Nephron (organoid): ENCODE data around the gene PPP2R2B.

Experiments
- H3K27ac Mint-ChIP-seq, 3 experiments: 2 replicates each; pipeline ENCODE4 v1.8.0; 2020; ENCODE audit warnings: mixed read lengths in 3 of 3, mild to moderate bottlenecking in 2 of 3, moderate library complexity in 1 of 3
- H3K27me3 Mint-ChIP-seq: 2 replicates; pipeline ENCODE4 v1.8.0; 2021; ENCODE audit warnings: low read depth, mild to moderate bottlenecking, moderate library complexity, mixed read lengths
- H3K36me3 Mint-ChIP-seq: 2 replicates; pipeline ENCODE4 v1.8.0; 2020; ENCODE audit warnings: low read depth, mixed read lengths
- H3K4me1 Mint-ChIP-seq: 2 replicates; pipeline ENCODE4 v1.8.0; 2020; ENCODE audit warnings: mixed read lengths
- H3K4me3 Mint-ChIP-seq, 3 experiments: 2 replicates each; pipeline ENCODE4 v1.8.0; 2020; ENCODE audit warnings: mild to moderate bottlenecking in 3 of 3, mixed read lengths in 3 of 3, moderate library complexity in 2 of 3
- H3K9me3 Mint-ChIP-seq: 2 replicates; pipeline ENCODE4 v1.8.0; 2020; ENCODE audit warnings: mixed read lengths
- CTCF ChIP-seq, 3 experiments: fragments of 200-600 bp; sonication (generic); IDR thresholded peaks; one replicate each; pipeline ENCODE4 v1.5.0; 2021; ENCODE audit warnings: antibody characterized with exemption in 3 of 3; ENCODE audit not compliant: unreplicated experiment in 3 of 3

Gene PPP2R2B

GRCh38 chr5:146704949-146705665 lies 173.4 kb downstream of the PPP2R2B start:
- no peak overlapping the region for H3K4me3 Mint-ChIP-seq

DNA sequence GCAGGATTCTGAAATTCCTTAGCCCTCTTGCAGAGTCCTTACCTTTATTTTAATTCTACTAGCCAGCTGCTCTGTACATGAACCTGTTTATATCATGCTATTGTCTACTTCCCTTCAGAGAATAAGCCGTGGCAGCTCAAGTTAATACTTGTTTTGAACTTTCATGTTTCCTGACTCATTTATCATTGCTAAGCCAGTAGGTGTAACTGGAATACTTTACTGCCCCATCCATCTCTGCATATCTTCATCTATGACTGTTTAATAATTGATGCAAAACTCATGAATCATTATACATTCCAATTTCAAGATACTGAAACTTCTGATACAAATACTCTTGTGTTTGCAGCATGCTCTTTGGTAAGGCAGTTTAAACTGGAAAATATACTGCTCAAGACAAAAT lies 174.7 kb downstream of the PPP2R2B start:
- Mint-ChIP-seq H3K9me3 (no peaks in the 10 kb centered on the region), H3K27ac (no peak overlapping the region), H3K36me3 (no peaks in the 10 kb centered on the region), H3K27me3 (no peaks in the 10 kb centered on the region), H3K4me3 (no peak overlapping the region), H3K4me1 (no peaks in the 10 kb centered on the region)
- no peak for TF ChIP-seq CTCF (IDR thresholded peaks at IDR 0.05; ENCODE audit: unreplicated experiment in 3 of 3)

More at GRCh38 chr5:146704949-146705665, 173.4 kb downstream of the PPP2R2B start:
- TF ChIP-seq CTCF (IDR thresholded peaks at IDR 0.05; ENCODE audit: unreplicated experiment in 3 of 3): no peak
- Mint-ChIP-seq H3K27ac (no peak overlapping the region), H3K4me1 (no peaks in the 10 kb centered on the region), H3K9me3 (no peaks in the 10 kb centered on the region), H3K27me3 (no peaks in the 10 kb centered on the region), H3K36me3 (no peaks in the 10 kb centered on the region)

- TF ChIP-seq CTCF (IDR thresholded peaks at IDR 0.05; ENCODE audit: unreplicated experiment in 3 of 3): no peak
- no peaks in the 10 kb centered on the region for H3K9me3 Mint-ChIP-seq
- H3K4me3 Mint-ChIP-seq: no peak overlapping the region
- H3K27ac Mint-ChIP-seq: no peak overlapping the region
- no peaks in the 10 kb centered on the region for H3K36me3 Mint-ChIP-seq
- no peaks in the 10 kb centered on the region for H3K27me3 Mint-ChIP-seq
- no peaks in the 10 kb centered on the region for H3K4me1 Mint-ChIP-seq
Measured at GRCh38 chr5:146703499-146703898, 175.1 kb downstream of the PPP2R2B start.

GRCh38 chr5:146699664-146700418 lies 178.7 kb downstream of the PPP2R2B start:
- H3K36me3 Mint-ChIP-seq: no peaks in the 10 kb centered on the region
- H3K4me3 Mint-ChIP-seq: no peak overlapping the region
- no peak for TF ChIP-seq CTCF (IDR thresholded peaks at IDR 0.05; ENCODE audit: unreplicated experiment in 3 of 3)
- no peaks in the 10 kb centered on the region for H3K27me3 Mint-ChIP-seq
- H3K27ac Mint-ChIP-seq: no peak overlapping the region
- H3K9me3 Mint-ChIP-seq: no peaks in the 10 kb centered on the region
- H3K4me1 Mint-ChIP-seq: no peaks in the 10 kb centered on the region

DNA sequence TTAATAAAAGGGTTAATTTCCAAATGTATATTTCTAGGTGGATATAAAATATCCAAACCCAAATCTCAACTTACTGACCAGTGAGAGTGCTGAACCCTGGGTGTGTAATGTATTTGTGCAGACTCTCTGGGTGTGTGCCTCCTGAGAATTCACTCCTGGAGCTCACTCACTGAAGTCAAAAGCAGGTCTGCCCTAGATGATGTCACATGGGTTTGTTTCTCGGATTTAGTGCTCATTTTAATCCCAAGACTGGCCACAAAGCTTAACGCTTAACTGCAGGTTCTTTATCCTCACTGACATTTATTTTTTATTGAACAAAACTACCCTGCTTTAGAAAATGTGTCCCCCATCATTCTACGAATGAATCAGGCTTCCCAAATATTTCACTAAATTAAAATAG lies 179.4 kb downstream of the PPP2R2B start:
- Mint-ChIP-seq H3K4me3 (no peak overlapping the region), H3K27ac (no peak overlapping the region), H3K27me3 (no peaks in the 10 kb centered on the region), H3K4me1 (no peaks in the 10 kb centered on the region), H3K9me3 (no peaks in the 10 kb centered on the region), H3K36me3 (no peaks in the 10 kb centered on the region)
- TF ChIP-seq CTCF (IDR thresholded peaks at IDR 0.05; ENCODE audit: unreplicated experiment in 3 of 3): no peak
